GM12864 (cell line): ENCODE data around the gene FMN2.

Experiments used
- DNase-seq: peaks from one replicate; pipeline ENCODE4 v3.0.0-alpha.2; 2011; ENCODE audit warnings: low read depth
- H3K4me3 ChIP-seq: 2 replicates; pipeline ENCODE4 v1.5.1; 2011; ENCODE audit warnings: mild to moderate bottlenecking, low read depth, low read length, control low read depth
- TF ChIP-seq, protein P1 (sequence below): IDR thresholded peaks from 2 replicates; pipeline ENCODE4 v1.5.1; 2011; ENCODE audit warnings: low read depth, mild to moderate bottlenecking, moderate library complexity, low read length, control low read depth, inconsistent platforms; ENCODE audit errors: missing control alignments

FMN2 gene

DNA sequence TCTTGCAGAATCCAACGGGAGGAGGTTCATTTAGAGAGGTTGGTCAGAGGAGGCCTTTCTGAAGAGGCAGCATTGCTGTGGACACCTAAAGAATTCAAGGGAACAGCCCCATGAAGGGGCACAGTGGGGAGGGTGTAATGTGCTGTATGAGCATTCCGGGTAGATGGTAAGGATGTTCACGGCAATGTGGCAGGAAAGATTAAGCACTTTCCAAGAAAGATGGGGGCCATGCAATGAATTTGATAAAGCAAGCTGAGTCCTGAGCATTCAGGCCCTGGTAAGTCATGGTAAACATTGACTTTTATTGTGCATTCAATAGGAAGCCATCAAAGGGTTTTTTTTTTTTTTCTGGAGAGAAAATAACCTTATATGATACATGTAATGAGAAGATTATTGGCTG is 353.7 kb downstream of the FMN2 start:
- DNase-seq, result no peak
- TF ChIP-seq, protein P1, sequence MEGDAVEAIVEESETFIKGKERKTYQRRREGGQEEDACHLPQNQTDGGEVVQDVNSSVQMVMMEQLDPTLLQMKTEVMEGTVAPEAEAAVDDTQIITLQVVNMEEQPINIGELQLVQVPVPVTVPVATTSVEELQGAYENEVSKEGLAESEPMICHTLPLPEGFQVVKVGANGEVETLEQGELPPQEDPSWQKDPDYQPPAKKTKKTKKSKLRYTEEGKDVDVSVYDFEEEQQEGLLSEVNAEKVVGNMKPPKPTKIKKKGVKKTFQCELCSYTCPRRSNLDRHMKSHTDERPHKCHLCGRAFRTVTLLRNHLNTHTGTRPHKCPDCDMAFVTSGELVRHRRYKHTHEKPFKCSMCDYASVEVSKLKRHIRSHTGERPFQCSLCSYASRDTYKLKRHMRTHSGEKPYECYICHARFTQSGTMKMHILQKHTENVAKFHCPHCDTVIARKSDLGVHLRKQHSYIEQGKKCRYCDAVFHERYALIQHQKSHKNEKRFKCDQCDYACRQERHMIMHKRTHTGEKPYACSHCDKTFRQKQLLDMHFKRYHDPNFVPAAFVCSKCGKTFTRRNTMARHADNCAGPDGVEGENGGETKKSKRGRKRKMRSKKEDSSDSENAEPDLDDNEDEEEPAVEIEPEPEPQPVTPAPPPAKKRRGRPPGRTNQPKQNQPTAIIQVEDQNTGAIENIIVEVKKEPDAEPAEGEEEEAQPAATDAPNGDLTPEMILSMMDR, result no peak
- no peak overlapping the region for H3K4me3 ChIP-seq

DNA sequence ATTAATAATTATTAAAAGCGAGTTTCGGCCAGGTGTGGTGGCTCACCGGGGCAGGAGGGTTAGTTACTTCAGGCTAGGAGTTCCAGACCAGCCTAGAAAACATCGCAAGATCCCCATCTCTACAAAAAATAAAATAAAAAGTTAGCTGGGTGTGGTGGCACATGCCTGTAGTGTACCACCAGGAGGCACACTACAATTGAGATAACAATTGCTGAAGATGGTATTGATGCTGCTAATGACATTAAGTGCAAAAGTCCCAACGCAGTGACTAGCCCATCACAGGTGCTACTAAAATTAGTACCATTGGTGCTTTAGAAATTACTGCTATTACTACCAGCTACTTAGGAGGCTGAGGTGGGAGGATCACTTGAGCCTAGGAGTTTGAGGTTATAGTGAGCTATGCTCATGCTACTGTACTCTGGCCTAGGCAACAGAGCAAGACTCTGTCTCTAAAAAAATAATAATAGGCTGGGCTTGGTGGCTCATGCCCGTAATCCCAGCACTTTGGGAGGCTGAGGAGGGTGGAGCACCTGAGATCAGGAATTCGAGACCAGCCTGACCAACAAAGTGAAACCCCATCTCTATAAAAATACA is 363.6 kb downstream of the FMN2 start:
- no peak overlapping the region for H3K4me3 ChIP-seq
- no peak for DNase-seq
- TF ChIP-seq, protein P1, result peak; percentile 51

DNA sequence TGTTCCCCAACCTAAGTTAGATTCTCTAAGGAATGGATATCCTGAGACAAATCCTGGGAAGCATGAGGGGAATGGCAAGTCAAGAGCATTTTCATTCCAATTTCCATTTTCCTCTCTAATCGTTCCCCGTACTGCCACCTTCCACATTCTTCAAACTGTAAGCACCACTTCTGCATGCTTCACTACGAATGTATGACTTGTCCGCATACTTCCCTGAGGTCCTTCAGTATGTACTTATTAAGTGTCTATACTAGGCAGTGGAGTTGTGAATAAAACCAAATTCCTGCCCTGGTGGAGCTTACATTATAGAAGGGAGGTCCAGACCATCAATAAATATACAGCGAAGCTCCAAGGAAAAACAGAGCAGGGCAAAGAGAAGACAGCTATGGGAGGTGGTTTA is 365.5 kb downstream of the FMN2 start:
- TF ChIP-seq, protein P1, result no peak
- H3K4me3 ChIP-seq, result no peak overlapping the region
- no peak for DNase-seq

DNA sequence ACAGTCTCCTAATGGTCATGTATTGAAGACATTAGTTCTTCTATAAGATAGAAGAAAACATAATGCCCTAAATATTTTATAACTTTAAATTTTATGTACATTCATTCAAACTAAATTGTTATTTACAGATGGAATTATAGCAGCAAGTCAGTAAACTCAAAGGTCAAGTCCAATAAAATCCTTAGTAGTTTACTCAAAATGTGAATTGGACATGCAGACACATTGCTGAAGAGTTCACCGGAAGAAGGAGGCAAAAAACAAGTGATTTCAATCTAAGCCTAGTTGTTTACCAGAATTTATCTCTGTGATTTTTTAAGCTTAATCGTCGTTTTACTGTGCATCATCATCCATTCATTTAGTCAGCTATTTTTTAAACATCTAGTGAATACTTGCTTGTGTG is 370.6 kb downstream of the FMN2 start:
- no peak overlapping the region for H3K4me3 ChIP-seq

DNA sequence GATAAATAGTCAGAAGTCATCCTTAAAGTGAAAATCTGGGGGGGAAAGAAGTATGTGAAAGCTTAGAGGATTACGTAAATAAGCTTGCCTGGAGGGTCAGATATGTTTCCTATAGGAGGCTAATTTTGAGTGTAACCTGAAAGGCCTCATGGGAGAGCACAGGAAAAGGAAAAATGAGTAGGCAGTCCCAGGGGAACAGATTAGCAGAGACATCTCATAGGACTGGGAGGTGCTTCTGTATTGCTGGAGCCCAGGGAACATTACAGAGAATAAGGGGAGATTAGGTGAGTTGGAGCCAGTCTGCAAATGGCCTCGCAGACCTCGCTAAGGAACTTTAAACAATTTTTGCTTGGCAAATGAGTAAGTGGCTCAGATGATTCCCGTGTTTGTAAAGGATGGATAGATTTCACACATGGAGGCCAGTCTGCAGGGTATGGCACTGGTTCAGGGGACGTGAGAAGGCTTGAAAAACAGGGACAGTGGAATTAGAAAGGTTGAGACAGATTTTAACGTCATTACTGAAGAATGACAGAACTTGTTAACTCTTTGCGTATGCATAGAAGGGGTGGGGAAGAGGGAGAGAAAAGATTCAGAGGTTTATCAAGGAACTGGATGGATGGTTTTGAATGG is 371.2 kb downstream of the FMN2 start:
- DNase-seq, result no peak
- TF ChIP-seq, protein P1, result no peak
- no peak overlapping the region for H3K4me3 ChIP-seq

More for the DNA sequence above, 370.6 kb downstream of the FMN2 start:
- TF ChIP-seq, protein P1, result no peak
- DNase-seq, result no peak

DNA sequence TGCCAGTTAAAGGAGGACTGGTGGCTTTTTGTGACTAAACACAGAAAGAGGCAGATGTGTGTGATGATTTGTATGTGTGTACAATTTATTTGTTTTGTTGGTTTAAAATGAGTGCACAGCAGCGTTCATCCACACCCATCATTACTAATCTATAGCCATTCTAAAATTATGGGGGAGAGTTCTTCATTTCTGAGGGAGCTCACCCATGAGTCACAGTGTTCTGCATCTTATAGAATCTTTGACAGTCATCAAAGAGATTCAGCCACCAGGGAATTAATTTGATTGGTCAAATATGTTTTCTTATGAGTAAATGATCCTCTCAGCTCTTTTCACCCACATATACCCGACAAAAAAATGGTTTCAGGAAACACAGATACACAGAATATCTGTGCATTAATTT is 372.4 kb downstream of the FMN2 start:
- TF ChIP-seq, protein P1, result no peak
- H3K4me3 ChIP-seq, result no peak overlapping the region
- DNase-seq, result no peak

DNA sequence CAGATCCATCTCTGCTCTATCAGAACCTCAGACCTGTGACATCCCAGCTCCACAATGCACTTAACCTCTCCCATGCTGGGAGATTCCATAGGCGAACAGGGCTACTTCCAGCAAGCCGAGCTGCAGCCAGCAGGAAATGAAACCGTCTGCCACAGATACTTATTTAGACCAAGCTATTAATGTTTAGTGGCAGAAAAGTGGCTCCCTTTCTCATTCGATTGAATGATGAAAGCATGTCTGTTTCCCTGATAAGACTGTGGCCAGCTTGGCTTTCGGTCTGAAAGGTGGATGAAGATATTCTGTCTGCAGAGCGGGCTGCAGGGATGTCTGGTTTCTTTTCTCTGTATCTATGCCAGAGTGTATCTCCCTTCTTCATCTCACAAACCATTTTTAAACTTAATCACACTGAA is 373.9 kb downstream of the FMN2 start:
- no peak overlapping the region for H3K4me3 ChIP-seq

More for the DNA sequence above, 373.9 kb downstream of the FMN2 start:
- TF ChIP-seq, protein P1, result no peak
- no peak for DNase-seq
